Muscle of back (tissue), 11 donors: ENCODE measurements around the gene TMEM203. TPM values are rescaled to one million over a fixed set of nuclear protein-coding genes. Genes with fewer than 3 reads are reported as not detected.
A peak's percentile ranks its signal among the peaks of the same experiment; 100 is the strongest.

Source experiments
- DNase-seq, 3 donors: peaks; one replicate each; pipeline versions ENCODE4 v3.0.0 to v3.0.0-alpha.2; 2013
- polyA plus RNA-seq, 10 donors: library from polyadenylated mRNA; unstranded; fragments of 120-200 nt; gene quantifications; one replicate each; pipeline ENCODE4 v1.2.1, GENCODE V29; 2013; ENCODE audit not compliant: insufficient read length in 10 of 10

TMEM203 gene
- polyA plus RNA-seq, 10 donors: 30.3 to 36.7 (median 32.2) TPM

- DNase-seq: no peak
Observed at GRCh38 chr9:137181680-137182079, 23.8 kb downstream of the TMEM203 start.

GRCh38 chr9:137180491-137180890, 25.0 kb downstream of the TMEM203 start:
- DNase-seq: no peak

- no peak for DNase-seq
Observed at GRCh38 chr9:137179761-137180160, 25.7 kb downstream of the TMEM203 start.

GRCh38 chr9:137178939-137179630, 26.4 kb downstream of the TMEM203 start:
- no peak for DNase-seq

GRCh38 chr9:137178201-137178938, 27.1 kb downstream of the TMEM203 start:
- DNase-seq: no peak

GRCh38 chr9:137176302-137177182, 28.9 kb downstream of the TMEM203 start:
- no peak for DNase-seq

- DNase-seq: no peak
Observed at GRCh38 chr9:137175345-137175961, 30.0 kb downstream of the TMEM203 start.

GRCh38 chr9:137174722-137175293, 30.6 kb downstream of the TMEM203 start:
- DNase-seq: no peak

- no peak for DNase-seq
Observed at GRCh38 chr9:137173796-137174664, 31.4 kb downstream of the TMEM203 start.

- DNase-seq: no peak
Observed at GRCh38 chr9:137172901-137173795, 32.3 kb downstream of the TMEM203 start.

- no peak for DNase-seq
Observed at GRCh38 chr9:137171149-137171900, 34.1 kb downstream of the TMEM203 start.

GRCh38 chr9:137170486-137171148, 34.8 kb downstream of the TMEM203 start:
- DNase-seq: no peak

- DNase-seq: no peak
Observed at GRCh38 chr9:137169896-137170358, 35.5 kb downstream of the TMEM203 start, which contains the start of gene LRRC26. Gene LRRC26 (minus strand): TSS chr9:137170051. CDS start chr9:137169943, 108 bp downstream.

GRCh38 chr9:137168904-137169856, 36.3 kb downstream of the TMEM203 start:
- DNase-seq: peak in 2 of 3 donors; percentile 40 to 67

- DNase-seq: peak in 1 of 3 donors; percentile 42
Observed at GRCh38 chr9:137168573-137168903, 36.9 kb downstream of the TMEM203 start.

- DNase-seq: no peak
Observed at GRCh38 chr9:137167747-137168572, 37.5 kb downstream of the TMEM203 start.
